ENCODE results near the gene PLCB1.

The PLCB1 gene

GRCh38 chr20:8934362-8934761 is 802.3 kb downstream of the PLCB1 start:
- Histone ChIP-seq H4K20me1 (ENCODE audit: insufficient read depth) (no peaks in the 10 kb centered on the region), H3K36me3 (ENCODE audit: insufficient read depth) (no peaks in the 10 kb centered on the region), H3K4me3 (IDR thresholded peaks at IDR 0.05; ENCODE audit: insufficient read depth, low read depth, low read length) (no peak overlapping the region), H3K4me2 (no peak overlapping the region), H3K79me2 (ENCODE audit: insufficient read depth, low read depth) (no peaks in the 10 kb centered on the region), H3K27me3 (ENCODE audit: insufficient read depth, low read depth) (no peaks in the 10 kb centered on the region), H2AFZ (ENCODE audit: low read depth) (no peak overlapping the region), H3K4me1 (ENCODE audit: low read depth, poor library complexity, severe bottlenecking) (no peaks in the 10 kb centered on the region), H3K9ac (no peak overlapping the region), H3K27ac (no peak overlapping the region)
- TF ChIP-seq CTCF (conservative IDR thresholded peaks at IDR 0.05; ENCODE audit: low read depth, low read length), result no peak

Measured in KMS-11 (cell line).